DOHH2 (cell line): ENCODE data around the gene MCF2L2.
"Not testable (repeated sequence)": the region's sequence is repeated elsewhere in the genome, so short reads cannot be mapped to it uniquely, and the experiment has no call there.

Experiments
- H3F3A ChIP-seq: fragments of 200-600 bp; sonication (generic), shearing (Covaris generic); 2 replicates; pipeline ENCODE4 v1.6.0; 2016; ENCODE audit warnings: antibody characterized with exemption, mild to moderate bottlenecking; ENCODE audit not compliant: control insufficient read depth, insufficient read depth
- H3K27ac ChIP-seq: fragments of 200-600 bp; sonication (generic); 2 replicates; pipeline ENCODE4 v1.5.1; 2014; ENCODE audit warnings: low read depth, mild to moderate bottlenecking, low read length, moderate library complexity
- H3K27me3 ChIP-seq: fragments of 200-600 bp; sonication (generic); 2 replicates; pipeline ENCODE4 v1.6.1; 2014; ENCODE audit warnings: mild to moderate bottlenecking, low read length, mixed read lengths; ENCODE audit not compliant: control insufficient read depth
- H3K36me3 ChIP-seq: fragments of 200-600 bp; sonication (generic); 2 replicates; pipeline ENCODE4 v1.6.1; 2014; ENCODE audit warnings: mild to moderate bottlenecking, low read length, moderate library complexity, mixed read lengths; ENCODE audit not compliant: control insufficient read depth
- H3K4me1 ChIP-seq: fragments of 200-600 bp; sonication (generic); 2 replicates; pipeline ENCODE4 v1.6.1; 2014; ENCODE audit warnings: mild to moderate bottlenecking, low read length, mixed read lengths; ENCODE audit not compliant: control insufficient read depth
- H3K4me2 ChIP-seq: fragments of 200-600 bp; sonication (generic); 2 replicates; pipeline ENCODE4 v1.6.0; 2014; ENCODE audit warnings: mild to moderate bottlenecking, low read length, moderate library complexity
- H3K4me3 ChIP-seq: fragments of 200-600 bp; sonication (generic); 2 replicates; pipeline ENCODE4 v1.5.1; 2014; ENCODE audit warnings: mild to moderate bottlenecking, low read length, mixed read lengths
- H3K79me2 ChIP-seq: fragments of 200-600 bp; sonication (generic); 2 replicates; pipeline ENCODE4 v1.6.1; 2014; ENCODE audit warnings: mild to moderate bottlenecking, low read length, mixed read lengths; ENCODE audit not compliant: control insufficient read depth
- H3K9me2 ChIP-seq: fragments of 200-600 bp; sonication (generic); replicated peaks from 2 replicates; pipeline ENCODE4 v1.6.1; 2014; ENCODE audit warnings: mild to moderate bottlenecking, low read length, mixed read lengths; ENCODE audit not compliant: control insufficient read depth
- H3K9me3 ChIP-seq: fragments of 200-600 bp; sonication (generic); 2 replicates; pipeline ENCODE4 v1.6.1; 2014; ENCODE audit warnings: antibody characterized with exemption, low read length, mixed read lengths; ENCODE audit not compliant: control insufficient read depth, insufficient read depth
- H4K20me1 ChIP-seq: fragments of 200-600 bp; sonication (generic); 2 replicates; pipeline ENCODE4 v1.6.0; 2014; ENCODE audit warnings: low read depth, mild to moderate bottlenecking, antibody characterized with exemption, low read length, moderate library complexity; ENCODE audit not compliant: control insufficient read depth, insufficient read depth
- EZH2phosphoT487 ChIP-seq: fragments of 200-600 bp; sonication (generic); IDR thresholded peaks from 2 replicates; pipeline ENCODE4 v1.6.1; 2017; ENCODE audit warnings: borderline replicate concordance, mild to moderate bottlenecking, antibody characterized with exemption, low read length, moderate library complexity, mixed read lengths
- TF ChIP-seq, protein P1 (sequence below): fragments of 200-600 bp; sonication (generic); IDR thresholded peaks from one replicate; pipeline ENCODE4 v1.5.1; 2014; ENCODE audit warnings: antibody characterized with exemption, mild to moderate bottlenecking, low read depth, low read length; ENCODE audit not compliant: poor library complexity, severe bottlenecking

MCF2L2 gene

GRCh38 chr3:183242431-183242830, 186.0 kb downstream of the MCF2L2 start:
- peaks cover 4% of the 10 kb centered on the region; the same call in 1 of the 2 replicates for H3K27me3 ChIP-seq
- no peak overlapping the region for H3K27ac ChIP-seq
- H3F3A ChIP-seq = no peaks in the 10 kb centered on the region
- peaks cover 3% of the 10 kb centered on the region; the same call in 1 of the 2 replicates for H3K4me1 ChIP-seq
- no peaks in the 10 kb centered on the region for H3K79me2 ChIP-seq
- no peaks in the 10 kb centered on the region for H4K20me1 ChIP-seq
- no peak overlapping the region for H3K4me2 ChIP-seq
- no peak overlapping the region for H3K4me3 ChIP-seq
- H3K9me2 ChIP-seq = no peaks in the 10 kb centered on the region
- H3K36me3 ChIP-seq = no peaks in the 10 kb centered on the region
- TF ChIP-seq EZH2phosphoT487 = no peak
- TF ChIP-seq, protein P1, sequence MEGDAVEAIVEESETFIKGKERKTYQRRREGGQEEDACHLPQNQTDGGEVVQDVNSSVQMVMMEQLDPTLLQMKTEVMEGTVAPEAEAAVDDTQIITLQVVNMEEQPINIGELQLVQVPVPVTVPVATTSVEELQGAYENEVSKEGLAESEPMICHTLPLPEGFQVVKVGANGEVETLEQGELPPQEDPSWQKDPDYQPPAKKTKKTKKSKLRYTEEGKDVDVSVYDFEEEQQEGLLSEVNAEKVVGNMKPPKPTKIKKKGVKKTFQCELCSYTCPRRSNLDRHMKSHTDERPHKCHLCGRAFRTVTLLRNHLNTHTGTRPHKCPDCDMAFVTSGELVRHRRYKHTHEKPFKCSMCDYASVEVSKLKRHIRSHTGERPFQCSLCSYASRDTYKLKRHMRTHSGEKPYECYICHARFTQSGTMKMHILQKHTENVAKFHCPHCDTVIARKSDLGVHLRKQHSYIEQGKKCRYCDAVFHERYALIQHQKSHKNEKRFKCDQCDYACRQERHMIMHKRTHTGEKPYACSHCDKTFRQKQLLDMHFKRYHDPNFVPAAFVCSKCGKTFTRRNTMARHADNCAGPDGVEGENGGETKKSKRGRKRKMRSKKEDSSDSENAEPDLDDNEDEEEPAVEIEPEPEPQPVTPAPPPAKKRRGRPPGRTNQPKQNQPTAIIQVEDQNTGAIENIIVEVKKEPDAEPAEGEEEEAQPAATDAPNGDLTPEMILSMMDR = no peak
- peaks cover 24% of the 10 kb centered on the region for H3K9me3 ChIP-seq

- H3K4me2 ChIP-seq = no peak overlapping the region
Observed at GRCh38 chr3:183239046-183239445, 189.4 kb downstream of the MCF2L2 start.

GRCh38 chr3:183233966-183234365, 194.5 kb downstream of the MCF2L2 start:
- Histone ChIP-seq H3K36me3 (no peaks in the 10 kb centered on the region), H3K27ac (no peak overlapping the region), H3K4me3 (no peak overlapping the region), H3K79me2 (no peaks in the 10 kb centered on the region), H3K4me2 (no peak overlapping the region), H4K20me1 (no peaks in the 10 kb centered on the region), H3F3A (no peaks in the 10 kb centered on the region), H3K27me3 (peaks cover 16% of the 10 kb centered on the region), H3K9me3 (no peaks in the 10 kb centered on the region), H3K4me1 (no peaks in the 10 kb centered on the region), H3K9me2 (no peaks in the 10 kb centered on the region)
- TF ChIP-seq, protein P1 = no peak
- no peak for TF ChIP-seq EZH2phosphoT487

More at GRCh38 chr3:183239046-183239445, 189.4 kb downstream of the MCF2L2 start:
- no peaks in the 10 kb centered on the region for H3F3A ChIP-seq
- H3K9me2 ChIP-seq = no peaks in the 10 kb centered on the region
- peaks cover 24% of the 10 kb centered on the region for H3K9me3 ChIP-seq
- H3K36me3 ChIP-seq = no peaks in the 10 kb centered on the region
- no peak for TF ChIP-seq EZH2phosphoT487
- TF ChIP-seq, protein P1 = no peak
- peaks cover 4% of the 10 kb centered on the region; the same call in 1 of the 2 replicates for H3K27me3 ChIP-seq
- H3K4me3 ChIP-seq = no peak overlapping the region
- H4K20me1 ChIP-seq = no peaks in the 10 kb centered on the region
- H3K79me2 ChIP-seq = no peaks in the 10 kb centered on the region
- H3K4me1 ChIP-seq = no peaks in the 10 kb centered on the region
- no peak overlapping the region for H3K27ac ChIP-seq

- no peaks in the 10 kb centered on the region for H3K4me1 ChIP-seq
- no peak overlapping the region for H3K27ac ChIP-seq
- H3K79me2 ChIP-seq = no peaks in the 10 kb centered on the region
- no peak overlapping the region for H3K4me2 ChIP-seq
- TF ChIP-seq, protein P1 = no peak
- no peak for TF ChIP-seq EZH2phosphoT487
- H3K9me3 ChIP-seq = no peaks in the 10 kb centered on the region
- H3K27me3 ChIP-seq = peaks cover 19% of the 10 kb centered on the region
- H3K36me3 ChIP-seq = no peaks in the 10 kb centered on the region
- H3K9me2 ChIP-seq = no peaks in the 10 kb centered on the region
- H3K4me3 ChIP-seq = no peak overlapping the region
- H3F3A ChIP-seq = no peaks in the 10 kb centered on the region
- H4K20me1 ChIP-seq = no peaks in the 10 kb centered on the region
Observed at GRCh38 chr3:183230826-183231225, 197.6 kb downstream of the MCF2L2 start.

GRCh38 chr3:183230251-183230650, 198.2 kb downstream of the MCF2L2 start:
- not testable (repeated sequence) for H3K4me2 ChIP-seq, H3F3A ChIP-seq, H3K79me2 ChIP-seq, H3K27ac ChIP-seq, H3K9me2 ChIP-seq, H4K20me1 ChIP-seq, H3K9me3 ChIP-seq, H3K4me1 ChIP-seq, H3K36me3 ChIP-seq, H3K4me3 ChIP-seq
- H3K27me3 ChIP-seq = peaks cover 19% of the 10 kb centered on the region
